ENCODE data around the gene TNRC6B.
A peak's percentile ranks its signal among the peaks of the same experiment; 100 is the strongest.

TNRC6B gene

DNA sequence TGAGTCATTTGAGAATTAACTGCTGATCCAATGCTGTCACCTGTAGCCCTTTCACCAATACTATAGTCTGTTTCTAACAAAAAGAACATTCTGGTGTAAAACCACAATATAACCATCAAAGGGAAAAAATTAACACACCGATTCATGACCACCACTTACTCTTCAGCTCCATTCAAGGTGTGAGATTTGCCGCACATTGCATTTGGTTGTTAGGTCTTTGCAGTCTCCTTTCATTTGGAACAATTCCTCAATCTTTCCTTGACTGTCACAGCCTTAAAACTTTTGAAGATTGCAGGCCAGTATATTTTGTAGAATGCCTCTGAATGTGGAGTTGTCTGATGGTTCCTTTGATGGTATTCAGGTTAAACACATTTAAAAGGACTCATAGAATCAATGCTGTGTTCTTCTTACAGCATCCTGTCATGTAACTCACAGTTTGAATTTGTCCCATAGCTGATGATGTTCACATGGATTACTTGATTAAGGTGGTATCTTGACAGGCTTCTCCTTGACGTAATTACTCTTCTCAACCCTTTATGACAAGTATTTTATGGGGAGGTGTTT is 63.6 kb downstream of the TNRC6B start:
- no peak for FAIRE-seq

DNA sequence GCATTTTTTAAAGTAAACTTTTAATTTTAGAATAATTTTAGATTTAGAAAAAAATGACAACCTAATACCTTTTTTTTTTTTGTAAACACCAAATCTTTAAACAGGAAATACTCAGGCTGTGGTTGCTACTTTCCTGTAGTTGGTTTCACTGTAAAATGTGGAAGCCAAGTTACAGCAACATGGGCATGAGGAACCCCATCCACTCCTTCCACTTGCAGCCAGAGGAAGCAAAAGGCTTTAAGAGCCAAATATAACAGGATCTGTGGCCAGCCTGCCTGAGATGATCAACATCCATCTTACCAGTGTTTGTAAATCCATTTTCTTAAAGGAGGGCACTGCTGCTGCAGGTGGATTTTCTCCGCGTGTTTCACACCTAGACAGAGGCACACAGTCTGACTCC is 66.2 kb downstream of the TNRC6B start:
- FAIRE-seq = no peak

DNA sequence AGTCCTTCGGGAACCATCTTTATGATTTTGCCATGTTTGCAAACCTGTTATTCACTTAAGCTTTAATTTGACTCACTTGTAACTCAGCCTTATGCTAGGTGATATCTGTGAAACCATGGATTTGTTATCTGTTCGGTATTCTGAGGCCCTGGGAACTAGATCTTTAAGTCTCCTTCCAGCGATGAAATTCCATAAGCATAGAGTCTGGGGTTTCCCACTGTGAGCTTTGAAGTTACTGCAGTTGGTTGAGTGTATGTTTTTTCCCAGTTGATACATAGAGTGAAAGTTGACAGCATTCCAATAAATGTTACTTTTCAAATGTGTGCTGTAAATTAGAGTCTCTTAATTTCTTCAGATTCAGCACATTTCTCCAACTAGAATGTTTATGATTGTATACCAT is 66.9 kb downstream of the TNRC6B start:
- no peak for FAIRE-seq

DNA sequence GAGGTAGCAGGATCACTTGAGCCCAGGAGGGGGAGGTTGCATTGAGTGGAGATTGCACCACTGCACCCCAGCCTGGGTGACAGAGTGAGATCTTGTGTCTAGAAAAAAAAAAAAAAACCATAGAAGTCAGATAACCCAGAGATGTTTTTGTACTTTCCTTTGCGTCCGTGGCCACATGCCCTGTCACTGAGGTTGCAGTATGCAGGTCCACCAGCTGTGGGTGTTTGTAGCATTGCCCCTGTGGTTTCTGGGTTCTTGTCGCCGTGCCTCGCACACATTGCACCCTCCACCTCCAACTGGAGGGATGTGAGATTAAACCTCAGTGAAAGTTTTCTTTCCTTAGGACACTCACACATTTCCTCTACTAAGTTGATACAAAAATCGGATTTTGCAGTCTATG is 70.3 kb downstream of the TNRC6B start:
- FAIRE-seq = no peak

DNA sequence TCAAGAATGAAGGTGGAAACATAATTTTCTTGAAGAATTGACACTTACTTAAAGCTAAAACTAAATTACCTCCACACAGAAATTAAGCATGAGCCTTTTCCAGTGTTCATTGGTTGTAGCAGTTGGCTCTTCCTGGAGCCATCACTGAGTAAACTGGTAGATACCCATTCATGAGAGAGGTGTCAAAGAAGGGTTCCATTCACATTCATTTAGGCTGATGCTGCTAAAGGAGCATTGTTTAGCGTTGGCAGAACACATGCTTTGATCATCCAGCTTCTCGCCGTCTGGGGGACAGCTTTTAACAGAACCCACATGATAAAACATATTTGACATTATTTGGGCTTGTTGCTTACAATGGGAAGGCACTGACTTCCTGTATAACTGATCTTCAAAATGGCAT is 71.6 kb downstream of the TNRC6B start:
- FAIRE-seq = no peak

DNA sequence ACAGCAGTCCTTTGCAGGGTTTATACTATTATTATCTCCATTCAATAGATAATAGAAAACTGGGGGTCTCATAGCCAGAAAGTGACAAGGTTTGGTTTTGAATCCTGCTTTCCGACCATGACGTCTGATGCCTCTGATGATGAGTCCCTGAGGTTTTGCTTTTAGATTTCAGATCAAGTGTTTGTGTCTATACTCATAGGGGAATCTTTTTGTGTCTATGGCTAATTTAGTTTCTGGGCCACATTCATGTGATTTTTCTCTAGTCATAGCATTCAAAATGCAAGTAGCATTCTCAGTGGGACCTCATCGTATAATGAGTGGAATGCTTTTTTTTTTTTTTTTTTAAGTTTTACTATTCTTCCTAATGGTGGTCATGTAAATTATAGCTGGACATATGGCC is 72.9 kb downstream of the TNRC6B start:
- FAIRE-seq = no peak

DNA sequence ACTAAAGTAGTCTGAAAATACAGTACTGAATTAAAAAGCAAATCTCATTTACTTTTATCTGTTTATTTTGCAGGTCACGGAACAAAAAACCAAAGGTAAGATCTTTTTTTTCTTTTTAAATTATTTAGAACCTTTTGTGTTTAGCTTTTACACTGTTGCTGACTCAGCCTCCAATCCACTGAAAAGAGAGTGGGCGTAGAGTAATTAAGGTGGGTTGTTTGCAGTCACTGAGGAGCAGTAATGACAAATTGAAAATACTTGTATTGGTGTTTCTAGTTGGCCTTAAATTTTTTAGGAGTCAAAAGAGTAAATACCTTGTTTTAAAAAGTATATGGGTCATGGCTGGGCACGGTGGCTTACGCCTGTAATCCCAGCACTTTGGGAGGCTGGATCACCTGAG is 73.4 kb downstream of the TNRC6B start:
- no peak for FAIRE-seq

DNA sequence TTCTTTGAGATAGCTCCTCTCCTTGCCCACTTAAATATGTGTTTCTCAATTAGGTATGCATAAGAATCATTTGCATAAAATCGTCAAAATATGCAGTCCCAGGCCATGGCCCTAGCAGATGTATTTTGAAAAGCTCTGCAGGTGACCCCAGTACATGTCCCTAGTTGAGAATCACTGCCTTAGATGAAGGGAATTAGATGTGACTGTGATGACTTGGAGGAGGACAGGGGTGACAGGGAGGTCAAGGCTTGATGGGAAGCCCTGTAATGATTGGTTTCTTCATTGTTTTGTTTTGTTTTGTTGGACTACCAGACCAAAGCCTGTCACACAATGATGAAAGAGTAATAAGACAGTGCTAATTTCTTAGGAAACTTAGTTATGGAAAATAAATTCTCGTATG is 74.4 kb downstream of the TNRC6B start:
- no peak for FAIRE-seq

DNA sequence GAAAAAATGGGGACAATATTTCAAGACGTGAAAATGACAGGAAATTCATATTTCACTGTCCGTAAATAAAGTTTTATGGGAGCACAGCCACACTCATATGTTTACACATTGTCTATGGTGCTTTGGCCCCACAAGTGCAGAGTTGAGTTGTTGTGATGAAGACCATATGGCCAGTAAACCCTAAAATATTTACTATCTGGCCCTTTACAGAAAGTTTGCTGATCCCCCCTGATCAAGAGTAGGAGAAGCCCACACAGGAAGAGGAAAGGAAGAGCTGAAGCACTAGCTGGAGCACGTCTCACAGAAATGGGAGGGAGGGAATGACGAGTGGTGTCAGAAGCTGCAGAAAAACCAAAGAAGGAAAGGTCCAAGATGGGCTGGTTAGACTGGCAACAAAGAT is 78.8 kb downstream of the TNRC6B start:
- FAIRE-seq = no peak

DNA sequence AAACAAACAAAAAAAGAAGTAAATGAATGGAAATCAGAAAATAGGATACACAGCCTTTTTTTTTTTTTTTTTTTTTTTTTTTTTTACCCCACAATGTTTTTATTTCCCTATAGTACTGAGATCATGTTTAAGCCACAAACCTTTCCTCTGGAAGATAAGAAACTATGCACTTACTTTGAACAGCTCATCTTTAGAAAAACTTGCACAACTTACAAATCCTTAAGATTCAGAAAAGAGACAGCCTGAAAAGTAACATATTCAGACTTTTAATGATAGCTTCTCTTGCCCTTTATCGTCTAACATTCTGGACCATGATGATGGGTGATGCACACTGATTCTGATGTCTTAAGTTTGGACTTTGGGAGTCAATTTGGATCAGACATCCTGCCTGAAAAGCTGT is 80.3 kb downstream of the TNRC6B start:
- no peak for FAIRE-seq

DNA sequence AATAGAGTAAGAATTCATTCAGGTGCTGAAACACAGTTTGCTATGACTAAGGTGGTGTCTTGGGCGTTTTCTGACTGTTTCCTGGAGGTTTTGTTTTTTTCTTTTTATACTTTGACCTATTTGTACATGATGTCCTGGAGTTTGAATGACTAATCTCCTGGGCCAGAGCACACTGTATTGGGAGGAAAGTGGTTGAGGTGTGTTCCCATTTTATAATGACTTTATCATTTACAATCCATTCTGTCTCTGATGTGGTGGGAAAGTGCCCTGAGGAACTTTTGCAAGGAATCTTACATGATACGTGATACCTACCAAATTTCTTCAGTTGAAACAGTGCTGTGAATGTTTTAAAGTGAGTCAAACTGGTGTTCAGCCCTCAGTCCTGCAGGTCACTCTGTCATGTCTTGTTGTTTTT is 80.8 kb downstream of the TNRC6B start:
- FAIRE-seq = peak; percentile 31

DNA sequence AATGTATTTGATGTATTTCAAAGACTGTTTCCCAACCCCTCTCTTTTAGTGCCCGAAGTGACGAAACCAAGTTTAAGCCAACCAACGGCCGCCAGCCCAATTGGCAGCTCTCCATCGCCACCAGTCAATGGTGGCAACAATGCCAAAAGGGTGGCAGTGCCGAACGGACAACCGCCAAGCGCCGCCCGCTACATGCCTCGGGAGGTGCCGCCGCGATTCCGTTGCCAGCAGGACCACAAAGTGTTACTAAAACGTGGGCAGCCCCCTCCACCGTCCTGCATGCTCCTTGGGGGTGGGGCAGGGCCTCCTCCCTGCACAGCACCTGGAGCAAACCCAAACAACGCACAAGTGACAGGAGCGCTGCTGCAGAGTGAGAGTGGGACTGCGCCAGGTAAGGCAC is 84.1 kb downstream of the TNRC6B start:
- FAIRE-seq = no peak

DNA sequence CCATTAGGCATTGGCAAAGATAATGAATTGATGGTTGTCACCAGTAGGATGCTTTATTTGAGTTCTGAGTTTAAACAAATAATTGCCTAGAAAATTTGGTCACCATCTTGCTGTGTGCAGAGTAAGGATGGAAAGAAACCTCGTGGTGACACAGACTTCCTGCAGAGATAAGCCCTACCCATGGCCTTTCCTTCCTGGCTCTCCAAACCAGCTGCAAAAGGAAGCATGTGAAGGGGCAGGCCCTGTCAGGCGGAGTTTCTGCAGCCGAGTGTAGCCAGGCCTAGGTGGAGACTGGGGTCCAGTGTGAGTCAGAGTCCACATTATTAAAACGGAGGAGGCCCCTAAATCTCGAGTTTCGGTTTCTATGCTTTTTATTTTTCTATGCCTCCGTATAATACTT is 85.5 kb downstream of the TNRC6B start:
- no peak for FAIRE-seq

DNA sequence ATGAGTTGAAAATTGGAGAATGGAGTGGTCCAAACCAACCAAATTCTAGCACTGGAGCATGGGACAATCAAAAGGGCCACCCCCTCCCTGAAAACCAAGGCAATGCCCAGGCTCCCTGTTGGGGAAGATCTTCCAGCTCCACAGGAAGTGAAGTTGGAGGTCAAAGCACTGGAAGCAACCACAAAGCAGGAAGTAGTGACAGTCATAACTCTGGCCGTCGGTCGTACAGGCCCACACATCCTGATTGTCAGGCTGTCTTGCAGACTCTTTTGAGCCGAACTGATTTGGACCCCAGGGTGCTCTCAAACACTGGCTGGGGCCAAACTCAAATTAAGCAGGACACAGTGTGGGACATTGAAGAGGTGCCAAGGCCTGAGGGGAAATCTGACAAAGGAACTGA is 88.1 kb downstream of the TNRC6B start:
- no peak for FAIRE-seq

DNA sequence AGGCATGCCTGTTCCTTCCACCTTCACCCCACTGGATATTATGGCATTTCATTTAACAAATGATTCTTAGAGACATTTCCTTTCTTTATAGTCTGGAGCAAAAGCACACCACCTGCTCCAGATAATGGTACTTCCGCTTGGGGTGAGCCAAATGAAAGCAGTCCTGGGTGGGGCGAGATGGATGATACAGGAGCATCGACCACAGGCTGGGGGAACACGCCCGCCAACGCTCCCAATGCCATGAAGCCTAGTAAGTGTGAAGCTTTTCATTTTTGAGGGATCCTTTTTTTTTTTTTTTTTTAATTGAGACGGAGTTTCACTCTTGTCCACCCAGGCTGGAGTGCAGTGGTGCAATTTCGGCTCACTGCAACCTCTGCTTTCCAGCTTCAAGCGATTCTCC is 92.3 kb downstream of the TNRC6B start:
- no peak for FAIRE-seq

DNA sequence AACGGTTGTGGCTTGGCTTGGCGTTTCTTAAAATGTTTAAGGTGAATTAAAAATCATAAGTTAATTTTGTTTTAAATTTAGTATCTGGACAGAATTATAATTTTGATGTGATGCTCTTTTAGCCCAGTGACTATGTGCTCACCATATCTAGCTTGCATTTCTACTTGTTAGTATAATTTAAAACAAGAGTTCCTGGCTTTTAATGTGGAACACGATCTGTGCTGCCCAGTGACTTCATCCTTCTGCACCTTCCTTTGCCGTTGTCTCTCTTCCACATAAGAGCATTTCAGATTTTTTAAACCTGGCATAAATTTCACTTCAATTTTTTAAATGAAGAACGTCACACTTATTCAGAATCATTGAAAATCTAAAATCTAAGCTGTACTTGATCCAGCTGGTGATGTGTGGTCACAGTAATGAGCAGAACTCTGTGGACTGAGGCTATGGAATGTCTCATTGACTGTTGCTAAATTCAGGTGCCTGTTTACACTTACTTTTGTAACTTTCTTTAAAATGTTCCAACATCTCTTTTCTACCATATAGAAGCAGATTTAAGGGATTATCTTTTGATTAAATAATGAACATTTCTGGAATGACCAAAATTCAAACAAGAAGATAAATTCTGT is 93.1 kb downstream of the TNRC6B start:
- FAIRE-seq = no peak

DNA sequence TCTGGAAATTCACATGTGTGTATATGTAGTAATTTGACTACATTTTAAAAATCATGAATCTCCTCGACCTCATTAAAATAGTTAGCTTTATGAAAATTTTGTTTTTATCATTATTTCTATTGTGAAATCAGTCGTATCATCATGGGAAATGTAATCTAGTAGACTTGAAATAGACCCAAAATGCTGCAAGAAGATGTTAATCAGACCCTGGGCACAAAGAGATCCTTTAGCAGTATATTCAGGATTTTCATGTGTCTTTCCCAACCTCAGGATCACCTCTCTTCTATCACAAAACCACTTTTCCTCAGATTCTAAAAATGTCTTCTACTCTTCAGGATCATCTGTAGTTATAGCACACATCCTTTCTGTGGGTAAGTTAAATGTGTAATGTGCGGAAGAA is 93.7 kb downstream of the TNRC6B start:
- no peak for FAIRE-seq

DNA sequence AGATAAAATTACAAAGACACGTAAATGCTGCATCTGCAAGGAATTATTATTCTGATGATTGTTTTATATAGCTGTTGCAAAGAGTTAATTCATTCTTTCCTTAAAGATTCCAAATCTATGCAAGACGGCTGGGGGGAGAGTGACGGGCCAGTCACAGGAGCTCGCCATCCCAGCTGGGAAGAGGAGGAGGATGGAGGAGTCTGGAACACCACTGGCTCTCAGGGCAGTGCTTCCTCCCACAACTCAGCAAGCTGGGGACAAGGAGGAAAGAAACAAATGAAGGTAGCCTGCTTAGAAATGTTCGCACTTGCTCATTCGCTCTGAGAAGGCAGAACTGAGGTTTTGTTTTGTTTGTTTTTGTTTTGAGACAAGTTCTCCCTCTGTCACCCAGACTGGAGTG is 95.6 kb downstream of the TNRC6B start:
- no peak for FAIRE-seq

DNA sequence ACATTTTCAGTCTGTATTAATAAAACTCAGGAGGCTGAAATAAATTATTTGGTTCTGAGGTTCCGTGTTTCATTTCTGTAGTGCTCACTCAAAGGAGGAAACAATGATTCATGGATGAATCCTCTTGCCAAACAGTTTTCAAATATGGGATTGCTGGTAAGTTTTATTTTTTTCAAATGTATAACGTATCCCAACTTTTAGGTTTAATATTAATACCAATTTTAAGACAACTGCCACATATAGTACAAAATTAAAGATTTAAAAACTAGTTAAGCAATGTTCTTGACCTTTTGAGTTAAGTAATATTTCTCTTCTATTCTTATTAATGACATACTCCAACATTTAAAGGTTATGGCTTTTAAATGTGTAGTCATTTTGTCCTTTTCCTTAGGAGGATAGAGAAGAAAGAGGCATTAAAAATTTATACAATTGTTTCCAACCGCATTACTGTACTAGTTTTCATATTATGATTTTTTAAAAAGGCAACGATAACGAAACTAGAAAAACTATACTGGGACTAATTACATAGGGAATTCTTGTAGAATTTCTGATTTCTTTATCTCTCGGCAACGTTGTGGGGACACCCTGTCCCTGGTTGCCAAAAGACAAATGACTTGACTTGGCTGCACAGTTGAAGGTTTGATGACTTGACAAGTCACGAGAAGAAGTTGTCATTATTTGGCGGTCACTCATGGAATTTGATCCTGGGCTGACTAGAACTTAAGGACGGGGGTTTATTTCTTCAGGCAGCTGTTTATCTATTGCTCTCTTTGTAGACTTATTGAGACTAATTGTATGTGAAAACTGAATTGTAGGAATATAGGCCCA is 99.5 kb downstream of the TNRC6B start:
- FAIRE-seq = no peak

DNA sequence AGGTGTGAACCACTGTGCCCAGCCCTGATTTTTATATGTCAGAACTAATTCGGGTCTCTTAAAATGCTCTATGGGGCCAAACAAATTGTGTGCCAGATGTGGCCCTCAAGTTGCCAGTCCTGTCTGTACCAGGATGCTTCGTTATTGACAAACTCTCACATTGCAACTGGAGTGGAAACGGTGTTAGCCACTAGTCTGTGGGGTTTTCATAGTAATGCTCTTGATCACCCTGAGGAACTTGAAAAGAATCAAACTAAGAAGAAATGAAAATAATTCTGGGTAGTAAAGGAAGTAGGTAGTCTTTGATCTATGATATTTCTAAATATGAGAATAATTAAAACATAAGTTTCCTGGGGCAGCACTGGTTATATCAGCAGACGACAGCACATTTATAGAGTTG is 101.3 kb downstream of the TNRC6B start:
- no peak for FAIRE-seq

DNA sequence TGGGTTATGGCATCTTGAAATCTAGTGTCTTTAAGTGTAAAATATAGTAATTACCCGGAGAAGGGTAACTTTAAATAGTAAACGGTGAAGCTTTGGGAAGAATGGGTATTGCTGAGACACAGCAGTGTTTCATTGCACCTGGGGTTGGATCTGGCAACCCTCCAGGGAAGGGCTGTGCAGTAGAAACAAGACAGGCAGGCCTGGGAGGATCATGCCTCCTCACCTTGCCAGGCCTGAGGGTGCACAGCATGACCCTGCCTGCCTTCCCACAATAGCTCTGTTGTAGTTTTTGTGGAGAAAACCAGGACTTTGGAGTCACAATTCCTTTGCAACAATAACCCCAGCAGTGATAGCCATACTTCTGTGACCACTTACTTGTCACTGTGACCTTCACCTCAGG is 104.0 kb downstream of the TNRC6B start:
- FAIRE-seq = no peak

DNA sequence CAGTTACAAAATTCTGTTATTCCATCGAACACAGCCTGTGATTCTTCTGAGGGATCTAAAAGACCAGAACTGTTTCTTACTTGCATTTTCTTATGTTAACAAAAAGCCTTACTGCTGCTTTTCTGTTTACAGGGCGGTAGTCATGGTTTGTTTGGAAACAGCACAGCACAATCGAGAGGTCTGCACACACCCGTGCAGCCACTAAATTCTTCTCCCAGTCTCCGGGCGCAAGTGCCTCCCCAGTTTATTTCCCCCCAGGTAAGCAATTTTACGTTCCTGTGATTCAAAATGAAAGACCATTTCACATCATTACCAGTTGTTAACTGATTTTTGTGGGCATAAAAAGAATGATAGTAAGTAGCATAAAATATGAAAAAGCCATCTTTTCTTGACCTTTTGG is 107.8 kb downstream of the TNRC6B start:
- FAIRE-seq = no peak

DNA sequence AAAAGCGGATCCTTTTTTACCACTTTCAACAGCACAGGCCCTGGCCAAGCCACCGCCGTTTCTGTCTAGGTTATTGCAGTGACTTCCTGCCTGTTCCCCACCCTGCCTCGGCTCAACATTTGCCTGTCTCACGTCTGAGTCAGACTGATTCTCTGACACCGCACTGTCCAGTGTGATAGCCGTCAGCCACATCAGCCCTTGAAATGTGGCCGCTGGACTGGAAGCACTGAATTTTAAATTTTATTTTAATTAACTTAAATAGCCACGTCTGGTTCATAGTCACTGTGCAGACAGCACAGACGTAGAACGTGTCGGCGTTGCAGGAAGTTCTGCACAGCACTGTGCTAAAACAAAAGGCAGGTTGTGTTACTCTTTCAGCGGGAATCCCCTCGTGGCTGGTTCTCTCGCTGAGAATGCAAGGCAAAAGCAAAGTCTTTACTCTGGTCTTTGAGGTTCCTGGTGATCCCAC is 112.3 kb downstream of the TNRC6B start:
- no peak for FAIRE-seq

DNA sequence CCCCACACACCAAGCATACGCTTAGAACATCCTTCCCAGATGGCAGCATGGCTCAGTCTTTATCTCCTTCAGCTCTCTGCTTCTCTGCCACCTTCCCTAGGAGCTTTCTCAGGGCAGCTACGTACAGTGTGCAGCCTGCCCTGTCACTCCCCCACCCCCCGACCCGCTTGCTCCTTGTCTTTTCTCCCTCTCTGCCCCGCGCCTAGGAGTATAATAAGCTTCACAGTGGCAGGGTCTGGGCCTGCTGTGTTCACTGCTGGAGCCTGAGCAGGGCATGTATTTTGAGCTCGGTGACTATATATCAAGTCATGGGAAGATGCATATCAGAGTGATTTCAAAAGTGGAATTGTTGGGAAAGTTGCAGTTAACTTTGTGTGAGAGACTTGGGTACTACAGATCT is 112.8 kb downstream of the TNRC6B start:
- no peak for FAIRE-seq
